ENCODE measurements around the gene MDM1.

Gene MDM1

GRCh38 chr12:68356060-68356695 lies 24.0 kb upstream of the MDM1 start:
- no peak for DNase-seq

- no peak for DNase-seq
Measured at GRCh38 chr12:68354977-68355541, 22.9 kb upstream of the MDM1 start.

GRCh38 chr12:68352067-68352466 lies 19.9 kb upstream of the MDM1 start:
- DNase-seq: no peak

GRCh38 chr12:68350753-68351152 lies 18.6 kb upstream of the MDM1 start:
- no peak for DNase-seq

- no peak for DNase-seq
Measured at GRCh38 chr12:68349921-68350606, 17.9 kb upstream of the MDM1 start.

GRCh38 chr12:68349220-68349621 lies 17.1 kb upstream of the MDM1 start:
- no peak for DNase-seq

GRCh38 chr12:68348419-68348818 lies 16.3 kb upstream of the MDM1 start:
- no peak for DNase-seq

GRCh38 chr12:68345763-68346162 lies 13.6 kb upstream of the MDM1 start:
- no peak for DNase-seq

GRCh38 chr12:68344126-68344525 lies 12.0 kb upstream of the MDM1 start:
- no peak for DNase-seq

- DNase-seq: no peak
Measured at GRCh38 chr12:68342966-68343365, 10.8 kb upstream of the MDM1 start.

GRCh38 chr12:68341822-68342221 lies 9.7 kb upstream of the MDM1 start:
- DNase-seq: no peak

- DNase-seq: no peak
Measured at GRCh38 chr12:68340404-68341270, 8.5 kb upstream of the MDM1 start.

GRCh38 chr12:68336889-68337303 lies 4.7 kb upstream of the MDM1 start:
- no peak for DNase-seq

GRCh38 chr12:68335462-68335861 lies 3.3 kb upstream of the MDM1 start:
- DNase-seq: no peak

- no peak for DNase-seq
Measured at GRCh38 chr12:68334132-68334531, 2.0 kb upstream of the MDM1 start.

GRCh38 chr12:68332728-68333630 lies 817 bp upstream of the MDM1 start:
- no peak for DNase-seq

- DNase-seq: peak; percentile 28
Measured at GRCh38 chr12:68331500-68331868, 678 bp downstream of the MDM1 start.

- DNase-seq: no peak
Measured at GRCh38 chr12:68327896-68328295, 4.3 kb downstream of the MDM1 start.

- no peak for DNase-seq
Measured at GRCh38 chr12:68326716-68327115, 5.4 kb downstream of the MDM1 start.

- DNase-seq: no peak
Measured at GRCh38 chr12:68325966-68326365, 6.2 kb downstream of the MDM1 start.

- DNase-seq: no peak
Measured at GRCh38 chr12:68324531-68324930, 7.6 kb downstream of the MDM1 start.

- no peak for DNase-seq
Measured at GRCh38 chr12:68321140-68321539, 11.0 kb downstream of the MDM1 start.

Data from NCI-H526 treated with DMSO at 0.1 percent for 48 hours (cell line).